ENCODE measurements around the gene FNTB. TPM values are rescaled to one million over a fixed set of nuclear protein-coding genes. Genes with fewer than 3 reads are reported as not detected.

Gene FNTB
- total RNA-seq, 1 experiment from 2014 or later, result 14.2 TPM

- Mint-ChIP-seq H3K27ac (peak overlapping the region; percentile 87), H3K4me3 (0 out of 2 replicates have a peak overlapping the region, but pooled peaks have one; percentile 4), H3K36me3 (peaks cover 3% of the 10 kb centered on the region; the same call in 1 of the 2 replicates), H3K4me1 (peaks cover 52% of the 10 kb centered on the region), H3K27me3 (ENCODE audit: low read depth) (no peaks in the 10 kb centered on the region), H3K9me3 (no peaks in the 10 kb centered on the region)
- ATAC-seq (no peak), DNase-seq (ENCODE audit: low spot score) (no peak)
- ChIA-PET CTCF (interaction anchor here (0.6 to 3.0 kb wide), 9 partner anchors 9 to 134 kb away, joined by 3 to 11 read pairs (median 6); partner anchors contain the start of gene FNTB), POLR2A (interaction anchor here (0.5 to 0.7 kb wide), 3 partner anchors 34 to 627 kb away, joined by 3 read pairs; no protein-coding TSS in a partner anchor)
- TF ChIP-seq ATF1 (CRISPR knock-in tag; IDR thresholded peaks at IDR 0.05) (no peak), FOXJ3 (CRISPR knock-in tag; IDR thresholded peaks at IDR 0.05; ENCODE audit: borderline replicate concordance) (no peak)
These were observed 29.8 kb upstream of the FNTB start for GRCh38 chr14:64956697-64957406.

- CTCF ChIA-PET, result interaction anchor here (2.4 kb wide), 1 partner anchor 47 kb away, joined by 10 read pairs; no protein-coding TSS in a partner anchor
- POLR2A ChIA-PET, result no interaction called here
- peaks cover 3% of the 10 kb centered on the region; the same call in 1 of the 2 replicates for H3K36me3 Mint-ChIP-seq
- no peak overlapping the region for H3K4me3 Mint-ChIP-seq
- ATAC-seq (no peak), DNase-seq (ENCODE audit: low spot score) (no peak)
- no peak for TF ChIP-seq SP1 (CRISPR knock-in tag; conservative IDR thresholded peaks at IDR 0.05)
- TF ChIP-seq, protein P1, sequence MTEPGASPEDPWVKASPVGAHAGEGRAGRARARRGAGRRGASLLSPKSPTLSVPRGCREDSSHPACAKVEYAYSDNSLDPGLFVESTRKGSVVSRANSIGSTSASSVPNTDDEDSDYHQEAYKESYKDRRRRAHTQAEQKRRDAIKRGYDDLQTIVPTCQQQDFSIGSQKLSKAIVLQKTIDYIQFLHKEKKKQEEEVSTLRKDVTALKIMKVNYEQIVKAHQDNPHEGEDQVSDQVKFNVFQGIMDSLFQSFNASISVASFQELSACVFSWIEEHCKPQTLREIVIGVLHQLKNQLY (CRISPR knock-in tag; IDR thresholded peaks at IDR 0.05), result no peak
- TF ChIP-seq ZNF396 (CRISPR knock-in tag; IDR thresholded peaks at IDR 0.05; ENCODE audit: borderline replicate concordance), result no peak
- no peak for TF ChIP-seq SMAD3 (CRISPR knock-in tag; IDR thresholded peaks at IDR 0.05; ENCODE audit: borderline replicate concordance)
- TF ChIP-seq PRRX2 (CRISPR knock-in tag; IDR thresholded peaks at IDR 0.05), result no peak
- no peak for TF ChIP-seq MAX (CRISPR knock-in tag; IDR thresholded peaks at IDR 0.05)
- TF ChIP-seq NR1H2 (CRISPR knock-in tag; IDR thresholded peaks at IDR 0.05), result no peak
- no peak for TF ChIP-seq ZNF121 (CRISPR knock-in tag; IDR thresholded peaks at IDR 0.05)
- TF ChIP-seq USF2 (CRISPR knock-in tag; IDR thresholded peaks at IDR 0.05), result no peak
- no peak for TF ChIP-seq MXD4 (CRISPR knock-in tag; IDR thresholded peaks at IDR 0.05; ENCODE audit: borderline replicate concordance)
- TF ChIP-seq SMAD4 (CRISPR knock-in tag; IDR thresholded peaks at IDR 0.05), result no peak
- no peak for TF ChIP-seq GTF2I (CRISPR knock-in tag; conservative IDR thresholded peaks at IDR 0.05)
- no peaks in the 10 kb centered on the region for H3K9me3 Mint-ChIP-seq
- peaks cover 51% of the 10 kb centered on the region for H3K4me1 Mint-ChIP-seq
- H3K27me3 Mint-ChIP-seq (ENCODE audit: low read depth), result no peaks in the 10 kb centered on the region
- H3K27ac Mint-ChIP-seq, result peak overlapping the region; percentile 48; the same call in 1 of the 2 replicates
These were observed 28.5 kb upstream of the FNTB start for GRCh38 chr14:64958201-64958600.

DNA sequence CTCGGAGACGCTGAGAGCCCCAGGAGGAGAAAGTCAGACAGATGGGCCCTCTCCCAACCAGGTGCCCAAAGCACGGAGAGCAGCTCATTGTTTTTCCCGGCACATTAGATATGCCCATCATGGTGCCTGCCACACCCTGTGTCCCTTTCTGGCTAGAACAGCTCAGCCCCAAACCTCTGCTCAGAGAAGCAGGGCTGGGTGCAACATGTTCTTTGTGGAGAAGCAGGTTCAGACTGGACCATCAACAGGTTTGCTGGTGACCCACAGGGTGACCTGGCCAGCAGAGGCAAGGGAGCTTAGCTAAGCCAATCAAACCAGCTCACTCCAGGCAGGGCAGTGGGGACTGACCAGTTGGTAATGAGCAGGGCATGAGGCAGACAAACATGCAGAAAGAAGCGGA lies 28.0 kb upstream of the FNTB start:
- Mint-ChIP-seq H3K36me3 (peaks cover 4% of the 10 kb centered on the region), H3K4me3 (no peak overlapping the region), H3K4me1 (peaks cover 49% of the 10 kb centered on the region), H3K27ac (no peak overlapping the region), H3K27me3 (ENCODE audit: low read depth) (no peaks in the 10 kb centered on the region), H3K9me3 (0 out of 2 replicates have a peak, but pooled peaks cover under 1% of the 10 kb centered on the region)
- no peak for ATAC-seq
- TF ChIP-seq, protein P2, sequence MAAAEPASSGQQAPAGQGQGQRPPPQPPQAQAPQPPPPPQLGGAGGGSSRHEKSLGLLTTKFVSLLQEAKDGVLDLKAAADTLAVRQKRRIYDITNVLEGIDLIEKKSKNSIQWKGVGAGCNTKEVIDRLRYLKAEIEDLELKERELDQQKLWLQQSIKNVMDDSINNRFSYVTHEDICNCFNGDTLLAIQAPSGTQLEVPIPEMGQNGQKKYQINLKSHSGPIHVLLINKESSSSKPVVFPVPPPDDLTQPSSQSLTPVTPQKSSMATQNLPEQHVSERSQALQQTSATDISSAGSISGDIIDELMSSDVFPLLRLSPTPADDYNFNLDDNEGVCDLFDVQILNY (CRISPR knock-in tag; IDR thresholded peaks at IDR 0.05), result no peak
- TF ChIP-seq NFE2L1 (CRISPR knock-in tag; IDR thresholded peaks at IDR 0.05), result no peak
- no peak for TF ChIP-seq GRHL2 (CRISPR knock-in tag; IDR thresholded peaks at IDR 0.05; ENCODE audit: insufficient replicate concordance, severe bottlenecking)
- TF ChIP-seq ETV6 (CRISPR knock-in tag; IDR thresholded peaks at IDR 0.05), result no peak
- no peak for TF ChIP-seq GABPB1 (CRISPR knock-in tag; IDR thresholded peaks at IDR 0.05)
- ChIA-PET POLR2A (no interaction called here), CTCF (interaction anchor here (2.4 kb wide), 1 partner anchor 48 kb away, joined by 10 read pairs; no protein-coding TSS in a partner anchor)
- DNase-seq (ENCODE audit: low spot score), result no peak
